ENCODE results near the gene SURF4. TPM values are rescaled to one million over a fixed set of nuclear protein-coding genes. Genes with fewer than 3 reads are reported as not detected.
A peak's percentile ranks its signal among the peaks of the same experiment; 100 is the strongest.

SURF4 gene
- total and polyA plus RNA-seq, 2 donors, result 109 to 152 TPM

GRCh38 chr9:133361507-133362092 lies 14.3 kb downstream of the SURF4 start:
- Histone ChIP-seq H3K4me1 (ENCODE audit: insufficient read depth) (no peaks in the 10 kb centered on the region), H3K4me3 (ENCODE audit: low read depth, low read length) (no peak overlapping the region), H3K27ac (ENCODE audit: low read depth) (no peak overlapping the region), H3K36me3 (ENCODE audit: insufficient read depth) (peaks cover 2% of the 10 kb centered on the region)
- 80% methylated on average over 13 of the region's 13 CpGs for WGBS
- DNase-seq (ENCODE audit: extremely low spot score), result no peak

GRCh38 chr9:133360400-133361393 lies 15.2 kb downstream of the SURF4 start:
- no peaks in the 10 kb centered on the region for H3K4me1 ChIP-seq (ENCODE audit: insufficient read depth)
- no peak overlapping the region for H3K4me3 ChIP-seq (ENCODE audit: low read depth, low read length)
- H3K36me3 ChIP-seq (ENCODE audit: insufficient read depth), result no peaks in the 10 kb centered on the region
- 75% methylated on average over 21 of the region's 21 CpGs for WGBS
- no peak for DNase-seq (ENCODE audit: extremely low spot score)
- no peak overlapping the region for H3K27ac ChIP-seq (ENCODE audit: low read depth)

- H3K27ac ChIP-seq (ENCODE audit: low read depth), result no peak overlapping the region
- no peak for DNase-seq (ENCODE audit: extremely low spot score)
- 54% methylated on average over 20 of the region's 20 CpGs for WGBS
- H3K4me1 ChIP-seq (ENCODE audit: insufficient read depth), result no peaks in the 10 kb centered on the region
- no peaks in the 10 kb centered on the region for H3K36me3 ChIP-seq (ENCODE audit: insufficient read depth)
- H3K4me3 ChIP-seq (ENCODE audit: low read depth, low read length), result no peak overlapping the region
Observed at GRCh38 chr9:133359399-133360175, 16.3 kb downstream of the SURF4 start.

- no peak for DNase-seq (ENCODE audit: extremely low spot score)
- WGBS, result 83% methylated on average over 14 of the region's 14 CpGs
- Histone ChIP-seq H3K4me3 (ENCODE audit: low read depth, low read length) (no peak overlapping the region), H3K27ac (ENCODE audit: low read depth) (no peak overlapping the region), H3K36me3 (ENCODE audit: insufficient read depth) (peaks cover 1% of the 10 kb centered on the region), H3K4me1 (ENCODE audit: insufficient read depth) (no peaks in the 10 kb centered on the region)
Observed at GRCh38 chr9:133357656-133358055, 18.2 kb downstream of the SURF4 start.

GRCh38 chr9:133356391-133357091 lies 19.3 kb downstream of the SURF4 start, which contains the start of the genes SURF1 and SURF2:
Gene SURF1, minus strand, starts transcription at chr9:133356487. Its CDS starts 34 bp downstream, at chr9:133356453.
Gene SURF2, plus strand, starts transcription at chr9:133356550. Its CDS starts 43 bp downstream, at chr9:133356593.
- Histone ChIP-seq H3K27ac (ENCODE audit: low read depth) (no peak within 1 kb of the TSS), H3K36me3 (ENCODE audit: insufficient read depth) (peaks cover 4% of the 10 kb centered on the region), H3K4me1 (ENCODE audit: insufficient read depth) (no peaks in the 10 kb centered on the region), H3K4me3 (ENCODE audit: low read depth, low read length) (peak within 1 kb of the TSS; percentile 95)
- no peak for DNase-seq (ENCODE audit: extremely low spot score)
- under 1% methylated on average over 76 of the region's 78 CpGs for WGBS

GRCh38 chr9:133355881-133356357 lies 19.9 kb downstream of the SURF4 start:
- H3K4me1 ChIP-seq (ENCODE audit: insufficient read depth), result no peaks in the 10 kb centered on the region
- DNase-seq (ENCODE audit: extremely low spot score), result no peak
- no peak overlapping the region for H3K27ac ChIP-seq (ENCODE audit: low read depth)
- WGBS, result under 1% methylated on average over 31 of the region's 31 CpGs
- H3K4me3 ChIP-seq (ENCODE audit: low read depth, low read length), result peak overlapping the region; percentile 95
- H3K36me3 ChIP-seq (ENCODE audit: insufficient read depth), result peaks cover 4% of the 10 kb centered on the region

- WGBS, result 88% methylated on average over 7 of the region's 7 CpGs
- H3K27ac ChIP-seq (ENCODE audit: low read depth), result no peak overlapping the region
- no peak overlapping the region for H3K4me3 ChIP-seq (ENCODE audit: low read depth, low read length)
- no peak for DNase-seq (ENCODE audit: extremely low spot score)
- peaks cover 8% of the 10 kb centered on the region for H3K36me3 ChIP-seq (ENCODE audit: insufficient read depth)
- H3K4me1 ChIP-seq (ENCODE audit: insufficient read depth), result no peaks in the 10 kb centered on the region
Observed at GRCh38 chr9:133354766-133355165, 21.1 kb downstream of the SURF4 start.

GRCh38 chr9:133353548-133353947 lies 22.3 kb downstream of the SURF4 start:
- Histone ChIP-seq H3K4me3 (ENCODE audit: low read depth, low read length) (no peak overlapping the region), H3K36me3 (ENCODE audit: insufficient read depth) (peaks cover 8% of the 10 kb centered on the region), H3K4me1 (ENCODE audit: insufficient read depth) (no peaks in the 10 kb centered on the region), H3K27ac (ENCODE audit: low read depth) (no peak overlapping the region)
- DNase-seq (ENCODE audit: extremely low spot score), result no peak
- WGBS, result 80% methylated on average over 5 of the region's 5 CpGs

GRCh38 chr9:133352635-133353340 lies 23.1 kb downstream of the SURF4 start:
- DNase-seq (ENCODE audit: extremely low spot score), result no peak
- Histone ChIP-seq H3K4me1 (ENCODE audit: insufficient read depth) (no peaks in the 10 kb centered on the region), H3K36me3 (ENCODE audit: insufficient read depth) (peaks cover 8% of the 10 kb centered on the region), H3K4me3 (ENCODE audit: low read depth, low read length) (no peak overlapping the region), H3K27ac (ENCODE audit: low read depth) (no peak overlapping the region)
- 73% methylated on average over 8 of the region's 8 CpGs for WGBS

GRCh38 chr9:133351908-133352634 lies 23.8 kb downstream of the SURF4 start:
- Histone ChIP-seq H3K4me1 (ENCODE audit: insufficient read depth) (no peaks in the 10 kb centered on the region), H3K4me3 (ENCODE audit: low read depth, low read length) (no peak overlapping the region), H3K36me3 (ENCODE audit: insufficient read depth) (peaks cover 8% of the 10 kb centered on the region), H3K27ac (ENCODE audit: low read depth) (no peak overlapping the region)
- 76% methylated on average over 14 of the region's 14 CpGs for WGBS
- DNase-seq (ENCODE audit: extremely low spot score), result no peak

- H3K27ac ChIP-seq (ENCODE audit: low read depth), result no peak overlapping the region
- peaks cover 8% of the 10 kb centered on the region for H3K36me3 ChIP-seq (ENCODE audit: insufficient read depth)
- 93% methylated on average over 3 of the region's 3 CpGs for WGBS
- H3K4me3 ChIP-seq (ENCODE audit: low read depth, low read length), result no peak overlapping the region
- no peak for DNase-seq (ENCODE audit: extremely low spot score)
- no peaks in the 10 kb centered on the region for H3K4me1 ChIP-seq (ENCODE audit: insufficient read depth)
Observed at GRCh38 chr9:133351526-133351907, 24.3 kb downstream of the SURF4 start.
